Fibroblast of skin of back (primary cell): ENCODE data around the gene EIF2S2.

ENCODE experiments used
- DNase-seq: peaks from one replicate; pipeline ENCODE4 v3.0.0-alpha.2; 2013

The EIF2S2 gene

GRCh38 chr20:34062570-34063482 lies 49.2 kb downstream of the EIF2S2 start:
- DNase-seq, result peak; percentile 23

GRCh38 chr20:34061695-34062094 lies 50.3 kb downstream of the EIF2S2 start:
- DNase-seq, result no peak

- no peak for DNase-seq
Observed at GRCh38 chr20:34060970-34061369, 51.1 kb downstream of the EIF2S2 start.

- DNase-seq, result peak; percentile 26
Observed at GRCh38 chr20:34058831-34059230, 53.2 kb downstream of the EIF2S2 start.

GRCh38 chr20:34055290-34055689 lies 56.8 kb downstream of the EIF2S2 start:
- DNase-seq, result no peak

GRCh38 chr20:34052414-34052813 lies 59.6 kb downstream of the EIF2S2 start:
- DNase-seq, result no peak

GRCh38 chr20:34049897-34050695 lies 61.9 kb downstream of the EIF2S2 start:
- DNase-seq, result no peak

- no peak for DNase-seq
Observed at GRCh38 chr20:34049389-34049788, 62.7 kb downstream of the EIF2S2 start.

GRCh38 chr20:34047917-34048316 lies 64.1 kb downstream of the EIF2S2 start:
- DNase-seq, result no peak

- no peak for DNase-seq
Observed at GRCh38 chr20:34047010-34047687, 64.9 kb downstream of the EIF2S2 start.

- DNase-seq, result no peak
Observed at GRCh38 chr20:34045930-34046725, 65.9 kb downstream of the EIF2S2 start.

- no peak for DNase-seq
Observed at GRCh38 chr20:34045294-34045693, 66.7 kb downstream of the EIF2S2 start.

- DNase-seq, result no peak
Observed at GRCh38 chr20:34043025-34043424, 69.0 kb downstream of the EIF2S2 start.

GRCh38 chr20:34042262-34042661 lies 69.8 kb downstream of the EIF2S2 start:
- DNase-seq, result no peak

GRCh38 chr20:34041226-34041625 lies 70.8 kb downstream of the EIF2S2 start:
- no peak for DNase-seq

GRCh38 chr20:34040300-34040995 lies 71.6 kb downstream of the EIF2S2 start:
- no peak for DNase-seq
